A204.1 (cell line): ENCODE results near the gene OXSR1.
"Not testable (repeated sequence)": the region's sequence is repeated elsewhere in the genome, so short reads cannot be mapped to it uniquely, and the experiment has no call there.

ENCODE experiments used
- FAIRE-seq: peaks from 2 replicates; lab custom pipeline; 2012; peaks lifted over from hg19 to GRCh38; lab: Jason Lieb, UNC

The OXSR1 gene

DNA sequence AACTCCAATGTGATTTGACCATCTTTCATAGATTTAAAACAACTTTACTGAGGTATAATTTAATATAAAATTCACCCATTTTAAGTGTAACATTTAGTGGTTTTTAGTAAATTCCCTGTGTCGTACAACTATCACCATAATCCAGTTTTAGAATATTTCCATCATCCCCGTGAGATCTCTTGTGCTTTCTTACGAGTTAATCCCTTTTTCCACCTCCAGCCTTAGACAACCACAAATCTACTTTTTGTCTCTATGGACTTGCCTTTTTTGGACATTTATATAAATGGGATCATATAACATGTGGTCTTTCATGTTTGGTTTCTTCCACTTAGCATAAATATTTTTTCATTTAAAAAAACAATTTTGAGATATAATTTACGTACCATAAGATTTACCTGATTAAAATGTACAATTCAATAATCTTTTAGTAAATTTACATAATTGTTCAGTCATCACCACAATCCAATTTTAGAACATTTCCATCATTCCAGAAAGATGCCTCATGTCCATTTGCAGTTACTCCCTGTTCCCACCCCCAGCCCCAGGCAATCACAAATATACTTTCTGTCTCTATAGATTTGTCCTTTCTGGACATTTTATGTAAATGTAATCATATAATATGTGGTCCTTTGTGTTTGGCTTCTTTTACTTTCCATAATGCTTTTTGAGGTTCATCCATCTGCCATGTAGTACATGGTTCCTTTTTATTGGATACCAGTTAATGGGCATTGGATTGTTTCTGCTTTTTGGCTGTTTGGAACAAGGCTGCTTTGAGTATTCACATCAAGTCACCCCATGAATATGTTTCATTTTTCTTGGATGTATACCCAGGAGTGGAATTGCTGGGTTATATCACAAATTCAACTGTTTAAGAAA, 3.1 kb downstream of the OXSR1 start:
- FAIRE-seq = no peak

GRCh38 chr3:38169027-38169317, 3.6 kb downstream of the OXSR1 start:
- FAIRE-seq = no peak

DNA sequence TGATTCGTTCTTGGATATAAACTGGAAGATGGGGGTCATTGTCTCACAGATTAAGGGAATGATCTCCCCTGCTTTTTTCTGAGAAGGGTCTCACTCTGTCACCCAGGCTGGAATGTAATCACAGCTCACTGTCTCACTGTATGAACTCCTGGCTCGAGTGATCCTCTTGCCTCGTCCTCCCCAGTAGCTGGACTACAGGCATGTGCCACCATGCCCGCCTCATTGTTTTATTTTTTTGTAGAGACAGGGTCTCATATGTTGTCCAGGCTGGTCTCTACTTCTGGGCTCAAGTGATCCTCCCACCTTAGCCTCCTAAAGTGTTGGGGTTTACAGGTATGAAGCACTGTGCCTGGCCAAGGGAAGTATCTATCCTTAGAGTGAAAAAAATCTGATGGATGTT, 5.4 kb downstream of the OXSR1 start:
- FAIRE-seq = no peak

DNA sequence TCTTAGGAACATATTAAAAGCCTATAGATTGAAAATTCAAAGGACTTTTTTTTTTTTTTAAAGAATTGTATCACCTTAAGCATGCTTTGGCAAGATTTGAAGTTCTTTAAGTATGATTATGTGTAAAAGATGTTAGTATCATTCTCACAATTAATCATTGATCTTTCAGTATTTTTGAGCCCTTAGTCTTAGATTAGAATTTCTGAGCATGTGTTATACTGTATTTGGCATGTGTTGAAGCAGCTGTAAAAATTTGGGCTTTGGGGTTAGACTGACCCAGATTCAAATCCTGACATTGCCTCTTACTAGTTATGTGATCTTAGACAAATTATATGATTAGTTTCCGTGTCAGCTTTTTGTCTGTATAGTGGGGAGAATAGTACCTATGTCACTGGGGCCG, 6.3 kb downstream of the OXSR1 start:
- FAIRE-seq = no peak

DNA sequence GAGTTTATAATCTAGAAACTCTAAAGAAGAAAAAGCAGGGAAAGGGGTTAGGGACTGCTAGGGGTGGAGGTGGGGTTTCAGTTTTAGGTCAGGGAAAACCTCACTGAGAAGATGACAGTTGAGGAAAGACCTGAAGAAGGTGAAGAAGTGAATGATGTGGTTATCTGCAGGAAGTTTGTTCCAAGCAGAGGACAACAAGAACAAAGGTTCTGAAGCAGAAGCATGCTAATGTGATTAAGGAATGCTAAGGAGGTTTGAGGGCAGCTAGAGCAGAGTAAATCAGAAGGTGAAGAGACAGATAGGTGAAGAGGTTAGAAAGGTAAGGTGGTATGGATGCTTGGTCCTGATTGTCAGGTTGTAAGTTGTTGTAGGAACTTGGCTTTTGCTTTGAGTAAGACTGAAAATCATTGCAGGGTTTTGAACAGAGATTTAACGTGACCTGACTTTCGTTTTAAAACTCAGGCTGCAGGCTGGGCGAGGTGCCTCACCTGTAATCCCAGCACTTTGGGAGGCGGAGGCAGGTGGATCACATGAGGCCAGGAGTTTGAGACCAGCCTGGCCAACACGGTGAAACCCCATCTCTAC, 8.6 kb downstream of the OXSR1 start:
- no peak for FAIRE-seq

GRCh38 chr3:38177181-38177580, 11.8 kb downstream of the OXSR1 start:
- no peak for FAIRE-seq

DNA sequence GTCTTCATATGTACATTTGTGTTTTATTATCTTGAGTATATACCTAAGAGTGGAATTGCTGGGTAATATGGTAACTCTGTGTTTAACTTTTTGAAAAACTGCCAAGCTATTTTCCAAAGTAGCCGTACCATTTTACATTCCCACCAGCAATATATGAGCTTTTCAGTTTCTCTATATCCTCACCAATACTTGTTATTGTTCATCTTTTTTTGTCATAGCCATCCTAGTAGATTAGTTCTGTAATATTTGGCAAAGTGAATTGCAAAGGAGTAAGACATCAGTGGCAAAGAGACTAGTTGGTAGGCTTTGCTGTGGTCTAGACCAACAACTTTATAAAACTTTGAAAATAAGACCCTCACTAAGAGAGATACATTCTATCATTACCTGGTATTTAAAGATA, 21.4 kb downstream of the OXSR1 start:
- no peak for FAIRE-seq

DNA sequence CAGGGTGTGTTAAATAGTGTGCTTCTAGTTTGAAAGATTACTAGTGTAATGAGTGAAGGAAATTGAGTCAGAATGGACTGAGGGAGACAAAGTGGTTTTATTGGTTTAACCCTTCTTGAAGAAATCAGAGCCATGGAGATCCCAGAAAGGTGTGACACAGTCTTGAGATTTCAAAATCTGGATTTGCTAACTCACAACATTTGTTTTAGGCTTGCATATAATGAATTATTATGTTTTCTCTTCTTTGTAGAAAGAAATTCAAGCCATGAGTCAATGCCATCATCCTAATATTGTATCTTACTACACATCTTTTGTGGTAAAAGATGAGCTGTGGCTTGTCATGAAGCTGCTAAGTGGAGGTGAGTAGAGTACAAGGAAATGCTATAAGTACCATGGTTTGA, 25.1 kb downstream of the OXSR1 start:
- no peak for FAIRE-seq

GRCh38 chr3:38202931-38203330, 37.6 kb downstream of the OXSR1 start:
- FAIRE-seq = not testable (repeated sequence)

DNA sequence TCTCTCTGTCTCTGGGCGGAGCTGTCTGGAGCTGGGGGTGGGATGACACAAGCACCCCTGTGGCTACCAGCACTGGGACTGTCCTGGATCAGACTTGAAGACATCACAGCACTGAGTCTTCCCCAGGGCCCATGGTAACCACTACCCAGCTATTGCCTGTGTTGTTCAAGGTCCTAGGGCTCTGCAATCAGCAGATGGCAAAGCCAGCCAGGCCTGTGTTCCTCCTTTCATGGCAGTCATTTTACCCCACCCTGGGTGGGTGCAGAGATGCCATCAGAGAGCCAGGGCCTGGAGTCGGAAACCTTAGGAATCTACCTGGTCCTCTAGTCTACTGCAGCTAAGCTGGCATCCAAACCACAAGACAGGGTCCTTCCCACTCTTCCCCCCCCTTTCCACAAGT, 38.4 kb downstream of the OXSR1 start:
- FAIRE-seq = no peak

DNA sequence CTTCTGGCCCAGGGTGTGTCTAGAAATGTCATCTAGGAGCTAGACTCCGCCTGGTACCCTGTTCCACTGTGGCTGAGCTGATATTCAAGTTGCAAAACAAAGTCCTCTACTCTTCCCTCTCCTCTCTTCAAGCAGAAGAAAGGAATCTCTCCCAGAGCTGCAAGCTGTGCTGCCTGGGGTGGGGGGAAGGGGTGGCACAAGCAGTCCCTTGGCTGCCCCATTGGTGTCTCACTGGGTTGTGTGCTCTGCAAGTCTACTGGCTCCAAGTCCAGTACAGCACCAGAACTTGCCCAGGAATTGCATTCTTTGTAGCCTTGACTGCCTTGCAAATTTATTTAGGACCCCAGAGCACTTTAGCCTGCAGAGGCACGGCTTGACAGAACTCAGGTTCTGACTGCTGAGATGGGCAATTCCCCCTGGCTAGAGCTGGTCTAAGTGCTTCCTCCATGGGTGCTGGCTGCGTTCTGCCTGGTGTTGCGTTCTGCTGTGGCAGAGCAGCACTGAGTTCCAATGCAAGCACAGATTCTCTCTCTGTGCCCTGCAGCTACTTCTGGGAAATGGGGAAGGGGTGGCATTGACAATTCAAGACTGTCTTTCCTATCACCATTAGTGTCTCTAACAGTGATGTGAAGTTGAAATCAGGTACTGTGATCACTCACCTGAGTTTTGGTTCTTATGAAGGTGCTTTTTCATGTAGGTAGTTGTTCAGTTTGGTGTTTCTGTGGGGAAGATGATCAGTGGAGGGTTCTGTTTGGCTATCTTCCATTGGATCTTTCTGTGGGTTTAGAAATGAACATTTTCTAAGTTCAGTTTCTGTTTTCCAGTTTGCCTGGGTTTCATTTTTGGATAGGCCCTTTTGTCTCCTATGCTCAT, 39.5 kb downstream of the OXSR1 start:
- FAIRE-seq = no peak

DNA sequence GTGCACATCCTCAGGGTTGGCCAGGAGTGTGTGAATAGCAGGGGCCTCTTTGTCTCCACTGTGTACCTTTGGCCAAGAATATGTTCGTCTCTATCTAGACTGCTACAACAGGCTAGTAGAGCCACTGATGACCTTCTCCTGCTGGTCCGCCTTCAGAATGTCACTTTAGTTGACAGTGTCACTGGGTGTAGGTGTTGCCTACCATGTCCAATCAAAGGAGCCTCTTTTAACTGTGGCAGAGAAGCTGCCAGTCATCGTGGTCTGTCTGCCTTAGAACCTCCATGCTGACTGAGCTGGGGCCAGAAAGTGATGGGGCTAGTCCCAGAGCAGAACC, 40.1 kb downstream of the OXSR1 start:
- no peak for FAIRE-seq

DNA sequence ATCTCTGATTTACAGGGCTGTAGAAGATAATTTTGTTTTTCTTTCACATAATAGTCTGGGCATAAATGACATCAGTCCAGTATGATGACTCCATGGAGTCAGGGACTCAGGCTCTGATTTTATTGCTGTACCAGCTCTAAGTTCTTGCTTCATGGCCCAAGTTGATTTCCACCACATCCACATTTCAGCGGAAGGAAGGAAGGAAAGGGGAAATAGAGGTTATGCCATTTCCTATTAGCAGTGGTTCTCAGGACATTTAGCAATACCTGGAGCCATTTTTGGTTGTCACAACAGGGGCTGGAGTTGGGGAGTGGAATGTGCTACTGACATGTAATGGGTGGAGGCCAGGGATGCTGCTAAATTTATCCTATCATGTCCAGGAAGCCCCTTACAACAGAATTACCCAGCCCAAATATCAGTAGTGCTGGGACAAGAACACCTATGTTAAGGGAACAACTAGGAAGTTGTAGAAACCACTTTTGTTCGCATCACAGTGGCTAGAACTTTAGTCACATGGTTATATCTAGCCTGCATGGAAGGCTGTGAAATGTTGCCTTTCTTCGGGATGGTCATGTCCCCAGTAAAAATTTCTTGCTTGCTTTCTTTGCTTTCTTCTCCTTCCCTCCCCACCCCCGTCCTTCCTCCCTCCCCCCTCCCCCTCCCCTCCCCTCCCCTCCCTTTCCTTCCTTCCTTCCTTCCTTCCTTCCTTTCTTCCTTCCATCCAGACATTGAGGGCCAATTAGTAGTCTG, 42.1 kb downstream of the OXSR1 start:
- FAIRE-seq = no peak

GRCh38 chr3:38210141-38210757, 44.9 kb downstream of the OXSR1 start:
- no peak for FAIRE-seq

GRCh38 chr3:38212141-38212540, 46.8 kb downstream of the OXSR1 start:
- no peak for FAIRE-seq

- FAIRE-seq = no peak
These were observed 49.2 kb downstream of the OXSR1 start for GRCh38 chr3:38214560-38214959.

DNA sequence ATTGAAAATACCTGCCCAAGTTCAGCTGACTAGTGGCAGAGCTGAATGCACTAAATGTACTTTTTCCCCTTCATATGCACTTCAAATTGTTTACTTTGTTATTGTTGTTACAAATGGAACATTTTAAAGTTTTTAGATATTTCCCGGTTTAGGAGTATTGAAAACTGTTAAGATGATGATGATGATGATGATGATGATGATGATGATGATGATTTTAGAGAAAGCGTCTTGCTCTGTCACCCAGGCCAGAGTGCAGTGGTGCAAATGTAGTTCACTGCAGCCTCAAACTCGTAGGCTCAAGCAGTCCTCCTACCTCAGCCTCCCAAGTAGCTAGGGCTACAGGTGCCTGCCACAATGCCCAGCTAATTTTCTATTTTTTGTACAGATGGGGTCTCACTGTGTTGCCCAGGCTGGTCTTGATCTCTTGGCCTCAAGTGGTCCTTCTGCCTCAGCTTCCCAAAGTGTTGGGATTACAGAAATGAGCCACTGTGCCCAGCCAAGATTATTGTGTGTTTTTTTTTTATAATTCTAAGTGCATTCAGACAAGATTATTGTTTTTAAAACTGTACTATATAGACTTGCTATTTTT, 54.4 kb downstream of the OXSR1 start:
- no peak for FAIRE-seq

- FAIRE-seq = no peak
These were observed 55.7 kb downstream of the OXSR1 start for GRCh38 chr3:38221005-38221404.

- no peak for FAIRE-seq
These were observed 56.8 kb downstream of the OXSR1 start for GRCh38 chr3:38222032-38222634.

DNA sequence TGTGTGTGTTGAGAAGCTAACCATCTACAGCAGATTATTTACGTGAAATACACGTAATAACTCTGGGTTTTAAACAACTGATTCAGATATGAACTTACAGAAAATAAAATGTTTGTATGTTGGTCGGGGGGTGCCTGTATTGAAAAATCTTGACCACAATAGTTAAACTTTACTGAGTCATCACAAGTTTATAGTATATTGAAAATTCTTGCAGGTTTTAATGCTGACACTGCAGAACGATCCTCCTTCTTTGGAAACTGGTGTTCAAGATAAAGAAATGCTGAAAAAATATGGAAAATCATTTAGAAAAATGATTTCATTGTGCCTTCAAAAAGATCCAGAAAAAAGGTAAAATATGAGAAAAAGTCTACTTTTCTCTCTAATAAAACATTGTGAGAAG, 59.0 kb downstream of the OXSR1 start:
- no peak for FAIRE-seq

- FAIRE-seq = no peak
These were observed 60.9 kb downstream of the OXSR1 start for GRCh38 chr3:38226273-38226672.
